Esophagus (tissue), 2 donors: ENCODE measurements around the gene TOM1L2. TPM values are rescaled to one million over a fixed set of nuclear protein-coding genes. Genes with fewer than 3 reads are reported as not detected.

Experiments
- H3K27ac ChIP-seq, 2 donors: one replicate each; pipeline ENCODE4 v1.5.1; 2013; ENCODE audit warnings: low read depth in 2 of 2, mild to moderate bottlenecking in 2 of 2, inconsistent platforms in 1 of 2, low read length in 1 of 2, moderate library complexity in 1 of 2
- H3K27me3 ChIP-seq, 2 donors: one replicate each; pipeline ENCODE4 v1.6.1; 2013; ENCODE audit warnings: low read length in 2 of 2, control low read depth in 1 of 2, mild to moderate bottlenecking in 1 of 2; ENCODE audit not compliant: insufficient read depth in 2 of 2, control insufficient read depth in 1 of 2
- H3K36me3 ChIP-seq, 2 donors: one replicate each; pipeline ENCODE4 v1.6.1; 2013; ENCODE audit warnings: low read length in 1 of 2; ENCODE audit not compliant: control insufficient read depth in 2 of 2, insufficient read depth in 2 of 2
- H3K4me1 ChIP-seq, 2 donors: one replicate each; pipeline ENCODE4 v1.6.1; 2013; ENCODE audit warnings: low read length in 1 of 2; ENCODE audit not compliant: control insufficient read depth in 2 of 2, insufficient read depth in 2 of 2
- H3K4me3 ChIP-seq, 2 donors: one replicate each; pipeline ENCODE4 v1.5.1; 2013; ENCODE audit warnings: low read length in 2 of 2, mild to moderate bottlenecking in 2 of 2, low read depth in 1 of 2, moderate library complexity in 1 of 2
- H3K9me3 ChIP-seq, 2 donors: one replicate each; pipeline ENCODE4 v1.6.1; 2013; ENCODE audit warnings: mild to moderate bottlenecking in 2 of 2, low read depth in 1 of 2, low read length in 1 of 2, moderate library complexity in 1 of 2; ENCODE audit not compliant: control insufficient read depth in 2 of 2, insufficient read depth in 1 of 2
- WGBS, 2 donors: extraction: QIAGEN DNeasy Blood & Tissue Kit; methylation state at CpG; one replicate each; pipeline ENCODE4 v1.1.7; 2013; 5-methylcytosine and 5-hydroxymethylcytosine counted together
- polyA plus RNA-seq, 2 donors: library from polyadenylated mRNA; stranded (reverse); fragments of 200-250 nt; gene quantifications; one replicate each; pipeline ENCODE4 v1.2.3, GENCODE V29; 2013
- donor health status: healthy with polysubstance abuse.
- donor health status: Bipolar disorder and iron deficiency.

TOM1L2 gene
- polyA plus RNA-seq, 2 donors: 49.9 to 83.2 TPM

DNA sequence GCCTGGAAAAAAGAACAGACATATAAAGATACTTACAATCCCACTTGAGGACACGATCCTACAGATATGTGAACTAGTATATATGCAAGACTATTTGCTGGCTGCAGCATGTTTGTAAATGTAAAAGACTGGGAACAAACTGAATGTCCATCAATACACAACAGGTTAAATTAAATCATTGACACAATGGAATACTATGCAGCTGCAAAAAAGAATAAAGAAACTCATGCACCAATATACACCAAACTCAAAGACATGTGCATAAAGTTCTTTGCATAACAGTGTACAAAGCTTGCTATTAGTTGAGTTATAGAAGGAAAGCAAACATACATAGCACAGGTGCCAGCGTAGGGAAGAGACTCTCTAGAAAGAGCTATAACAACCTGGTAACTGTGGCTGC is 73.5 kb downstream of the TOM1L2 start:
- peaks cover 7 to 24% of the 10 kb centered on the region in 2 donors for H3K36me3 ChIP-seq
- H3K4me1 ChIP-seq: peaks cover 4% of the 10 kb centered on the region in 2 donors
- H3K27ac ChIP-seq: no peak overlapping the region
- no peak overlapping the region for H3K4me3 ChIP-seq
- H3K9me3 ChIP-seq: no peaks in the 10 kb centered on the region
- 97 to 100% methylated on average over 2 of the region's 2 CpGs for WGBS, 2 donors
- H3K27me3 ChIP-seq: no peaks in the 10 kb centered on the region

DNA sequence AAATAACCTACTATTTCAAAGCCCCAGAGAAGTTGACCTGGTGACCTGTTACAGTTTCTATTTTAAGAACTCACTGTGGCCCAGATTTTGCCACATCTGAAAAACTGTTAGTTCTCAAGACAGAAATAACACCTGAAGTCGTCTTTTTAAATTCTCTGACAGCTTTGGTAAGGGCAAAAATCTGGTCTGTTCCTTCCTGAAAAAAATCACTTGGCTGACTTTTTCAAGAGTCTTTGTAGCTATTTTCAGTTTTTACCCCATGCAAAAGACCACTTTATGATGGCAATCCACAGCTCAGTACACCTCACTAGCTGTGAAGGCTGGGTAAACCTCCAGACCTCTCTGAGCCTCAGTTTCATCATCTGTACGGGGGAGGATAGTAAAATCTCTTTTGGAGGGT is 74.8 kb downstream of the TOM1L2 start:
- Histone ChIP-seq H3K36me3 (peaks cover 7 to 31% of the 10 kb centered on the region in 2 donors), H3K27me3 (no peaks in the 10 kb centered on the region), H3K9me3 (no peaks in the 10 kb centered on the region), H3K4me3 (no peak overlapping the region), H3K4me1 (peaks cover 4% of the 10 kb centered on the region in 2 donors), H3K27ac (no peak overlapping the region)
- WGBS, 2 donors: 77 to 78% methylated on average over 2 of the region's 2 CpGs

DNA sequence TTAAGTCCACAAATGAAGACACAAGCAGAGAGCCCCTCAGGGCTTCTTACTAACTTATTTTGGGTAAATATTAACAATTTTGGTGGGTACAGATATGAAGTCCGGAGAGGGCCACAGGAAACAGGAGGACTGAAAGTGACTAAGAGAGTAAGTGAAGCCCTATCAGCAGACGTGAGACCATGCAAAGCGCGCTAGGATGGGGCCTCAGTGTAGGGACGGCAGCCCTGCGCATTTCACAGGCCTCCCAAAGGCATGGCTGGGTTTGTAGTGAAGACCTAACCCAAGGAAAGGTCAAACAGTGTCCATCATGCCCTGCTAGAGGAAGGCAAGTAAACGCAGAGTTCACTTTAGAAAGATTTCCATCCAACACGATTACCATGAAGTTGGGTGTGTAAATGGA is 75.5 kb downstream of the TOM1L2 start:
- no peaks in the 10 kb centered on the region for H3K4me1 ChIP-seq
- H3K4me3 ChIP-seq: no peak overlapping the region
- H3K9me3 ChIP-seq: no peaks in the 10 kb centered on the region
- peaks cover 4 to 34% of the 10 kb centered on the region in 2 donors for H3K36me3 ChIP-seq
- H3K27ac ChIP-seq: no peak overlapping the region
- H3K27me3 ChIP-seq: no peaks in the 10 kb centered on the region
- WGBS, 2 donors: 90 to 94% methylated on average over 8 of the region's 8 CpGs

DNA sequence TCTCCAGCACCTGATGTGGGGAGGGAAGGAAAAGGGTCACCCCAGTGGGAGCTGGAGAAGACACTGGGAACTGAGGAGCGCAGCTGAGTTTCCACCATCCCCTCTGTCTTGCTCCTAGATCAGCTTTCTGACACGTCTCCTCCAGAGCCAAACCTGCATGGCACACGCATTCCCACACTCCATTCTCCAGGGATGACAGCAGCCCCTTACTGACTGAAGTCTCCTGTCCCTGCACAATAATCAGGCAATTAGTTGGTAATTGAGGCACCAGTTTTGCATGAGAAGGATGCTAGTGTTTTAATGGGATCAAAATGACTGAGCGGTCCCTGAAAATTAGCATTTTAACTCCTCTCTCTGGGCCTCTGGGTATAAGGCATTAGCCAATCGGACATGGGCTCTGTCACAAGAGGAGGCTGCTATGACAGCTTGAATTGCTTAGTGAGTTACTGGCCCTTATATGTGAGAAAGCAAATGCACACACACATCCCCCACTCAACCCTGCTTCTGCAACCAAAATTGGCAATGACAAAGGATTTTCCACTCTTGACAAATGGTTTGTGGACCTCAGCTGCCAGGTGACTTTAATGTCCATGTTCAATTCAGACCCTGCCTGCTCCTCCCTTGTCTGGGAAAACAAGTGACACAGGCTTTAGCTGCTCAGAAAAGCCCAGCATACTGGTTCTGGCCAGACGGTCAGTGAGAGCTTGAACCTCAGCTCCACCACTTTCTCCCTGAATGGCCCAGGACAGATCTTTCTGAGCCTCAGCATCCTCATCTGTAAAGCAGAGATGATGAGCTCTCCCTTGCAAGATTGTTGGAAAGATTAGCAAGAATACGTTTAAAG is 78.2 kb downstream of the TOM1L2 start:
- Histone ChIP-seq H3K36me3 (peaks cover 7 to 43% of the 10 kb centered on the region in 2 donors), H3K4me1 (peaks cover 0 to 2% of the 10 kb centered on the region in 2 donors)
- WGBS, 2 donors: 94 to 96% methylated on average over 7 of the region's 7 CpGs

GRCh38 chr17:17892731-17893130 is 79.5 kb downstream of the TOM1L2 start:
- Histone ChIP-seq H3K4me1 (peaks cover 0 to 2% of the 10 kb centered on the region in 2 donors), H3K27ac (no peak overlapping the region), H3K9me3 (no peaks in the 10 kb centered on the region), H3K4me3 (no peak overlapping the region), H3K36me3 (peaks cover 3 to 41% of the 10 kb centered on the region in 2 donors), H3K27me3 (no peaks in the 10 kb centered on the region)
- WGBS, 2 donors: 46 to 69% methylated on average over 2 of the region's 2 CpGs

More for the DNA sequence above, 78.2 kb downstream of the TOM1L2 start:
- no peak overlapping the region for H3K4me3 ChIP-seq
- H3K27me3 ChIP-seq: no peaks in the 10 kb centered on the region
- no peaks in the 10 kb centered on the region for H3K9me3 ChIP-seq
- no peak overlapping the region for H3K27ac ChIP-seq

DNA sequence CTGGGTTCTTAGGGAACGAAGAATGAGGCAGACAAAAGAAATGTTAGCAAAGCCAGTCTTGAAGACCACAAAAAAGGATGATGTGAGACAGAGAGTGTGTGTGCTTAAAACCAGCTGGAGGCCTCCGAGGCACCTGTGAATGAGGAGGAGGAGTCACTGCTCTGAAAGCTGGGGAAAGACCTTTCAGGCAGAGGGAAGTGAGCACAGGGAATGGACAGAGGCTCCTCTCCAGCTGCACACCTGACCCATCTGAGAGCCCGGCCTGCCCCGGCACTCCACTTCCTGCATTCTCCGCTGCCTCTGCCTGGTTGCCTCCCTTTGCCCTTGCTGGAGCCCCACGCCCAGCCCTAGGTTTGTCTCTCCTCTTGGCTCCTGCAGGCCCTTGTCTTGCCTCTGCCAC is 80.2 kb downstream of the TOM1L2 start:
- no peaks in the 10 kb centered on the region for H3K9me3 ChIP-seq
- no peaks in the 10 kb centered on the region for H3K27me3 ChIP-seq
- H3K27ac ChIP-seq: no peak overlapping the region
- no peak overlapping the region for H3K4me3 ChIP-seq
- H3K4me1 ChIP-seq: peaks cover 0 to 6% of the 10 kb centered on the region in 2 donors
- peaks cover 3 to 41% of the 10 kb centered on the region in 2 donors for H3K36me3 ChIP-seq
- 86 to 87% methylated on average over 6 of the region's 6 CpGs for WGBS, 2 donors

DNA sequence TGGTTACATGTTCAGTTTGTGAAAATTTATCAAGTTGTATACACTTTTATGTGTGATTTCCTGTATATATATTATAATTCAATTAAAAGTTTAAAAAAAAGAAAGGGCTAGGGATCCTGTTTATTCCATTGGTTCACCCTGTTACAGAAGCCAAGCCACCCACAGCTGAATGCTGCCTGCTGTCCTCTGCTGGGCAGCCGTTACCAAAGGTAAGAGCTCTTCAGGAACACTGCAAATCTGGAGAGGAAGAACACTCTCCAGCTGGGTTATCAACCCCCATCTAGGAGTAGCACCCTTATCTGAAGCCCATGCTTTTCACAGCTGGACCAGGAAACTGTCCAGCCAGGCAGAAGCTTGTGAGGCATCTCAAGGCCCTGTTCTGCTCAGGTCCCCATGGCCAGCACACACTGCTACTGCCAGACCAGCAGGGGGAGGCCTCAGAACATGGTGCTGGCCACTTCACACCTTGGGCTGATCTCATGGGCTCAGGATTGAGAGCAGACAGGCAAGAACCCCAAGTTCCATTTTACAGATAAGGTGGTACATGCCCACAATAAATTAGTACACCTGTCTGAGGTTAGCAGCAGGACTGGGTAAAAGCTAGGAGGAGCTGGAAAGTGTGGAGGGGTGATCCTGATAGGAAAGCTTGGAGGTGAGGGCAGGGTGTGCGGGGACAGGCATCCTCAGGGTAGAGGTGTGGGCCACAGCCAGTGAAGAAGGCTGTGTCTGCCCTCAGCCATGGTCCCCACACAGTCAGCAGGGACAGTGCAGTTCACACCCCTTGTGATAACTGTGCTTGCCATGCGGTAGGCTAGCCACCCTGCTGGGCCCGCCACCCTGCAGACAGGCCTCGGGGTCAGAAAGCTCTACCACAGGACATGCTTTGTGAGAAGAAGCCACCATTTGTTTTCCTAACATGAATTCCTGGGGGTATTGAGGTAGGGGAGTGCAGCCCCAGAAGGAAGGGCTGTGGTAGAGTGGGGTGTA is 81.1 kb downstream of the TOM1L2 start:
- peaks cover 0 to 9% of the 10 kb centered on the region in 2 donors for H3K4me1 ChIP-seq
- H3K27ac ChIP-seq: no peak overlapping the region
- no peak overlapping the region for H3K4me3 ChIP-seq
- no peaks in the 10 kb centered on the region for H3K27me3 ChIP-seq
- no peaks in the 10 kb centered on the region for H3K9me3 ChIP-seq
- peaks cover 3 to 34% of the 10 kb centered on the region in 2 donors for H3K36me3 ChIP-seq
- WGBS, 2 donors: 96 to 98% methylated on average over 5 of the region's 5 CpGs

DNA sequence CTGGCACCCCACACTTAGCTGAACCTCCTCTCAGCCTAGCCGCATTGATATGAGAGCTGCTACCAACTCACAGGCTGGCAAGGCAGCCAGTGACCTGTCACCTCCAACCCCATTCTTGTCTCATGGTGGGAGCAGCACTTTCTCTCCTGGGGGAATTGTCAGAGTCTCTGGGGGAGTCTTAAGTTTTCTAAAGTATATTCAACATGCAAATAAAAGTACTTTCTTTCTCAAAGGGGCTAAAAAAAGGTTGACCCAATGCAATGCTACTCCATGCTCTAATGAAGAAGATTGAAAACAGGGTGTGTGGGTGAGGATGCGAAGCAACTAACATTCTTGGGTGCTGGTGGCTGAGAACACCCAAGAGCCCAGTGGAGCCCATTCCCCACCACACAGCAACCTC is 82.3 kb downstream of the TOM1L2 start:
- peaks cover 0 to 9% of the 10 kb centered on the region in 2 donors for H3K4me1 ChIP-seq
- H3K27me3 ChIP-seq: no peaks in the 10 kb centered on the region
- H3K4me3 ChIP-seq: no peak overlapping the region
- peaks cover 3 to 28% of the 10 kb centered on the region in 2 donors for H3K36me3 ChIP-seq
- H3K27ac ChIP-seq: no peak overlapping the region
- H3K9me3 ChIP-seq: no peaks in the 10 kb centered on the region
- 95 to 97% methylated on average over 2 of the region's 2 CpGs for WGBS, 2 donors

- Histone ChIP-seq H3K27me3 (no peaks in the 10 kb centered on the region), H3K9me3 (no peaks in the 10 kb centered on the region)
- WGBS, 2 donors: 84 to 87% methylated on average over 7 of the region's 7 CpGs
These were observed 83.4 kb downstream of the TOM1L2 start for GRCh38 chr17:17888821-17889220.

More at GRCh38 chr17:17888821-17889220, 83.4 kb downstream of the TOM1L2 start:
- Histone ChIP-seq H3K36me3 (peaks cover 3 to 26% of the 10 kb centered on the region in 2 donors), H3K4me1 (peaks cover 0 to 9% of the 10 kb centered on the region in 2 donors), H3K4me3 (no peak overlapping the region), H3K27ac (no peak overlapping the region)
